Esophagus squamous epithelium (tissue), 5 donors: ENCODE results near the gene MORC1. TPM values are rescaled to one million over a fixed set of nuclear protein-coding genes. Genes with fewer than 3 reads are reported as not detected.

ENCODE experiments used
- DNase-seq: peaks from one replicate; lab custom pipeline; 2025; lab: John Stamatoyannopoulos, UW
- H3K27ac ChIP-seq, 4 donors: fragments of 200-600 bp; sonication (generic); one replicate each; pipeline ENCODE4 v1.5.1; 2016 to 2019; ENCODE audit warnings: mild to moderate bottlenecking in 1 of 4
- H3K27me3 ChIP-seq, 4 donors: fragments of 200-600 bp; sonication (generic); 1 replicate in 3 of 4; 2 replicates in 1 of 4; pipeline versions ENCODE4 v1.5.1 to v1.6.0; 2017 to 2021; ENCODE audit warnings: antibody characterized with exemption in 1 of 4
- H3K36me3 ChIP-seq, 3 donors: fragments of 200-600 bp; sonication (generic); one replicate each; pipeline ENCODE4 v1.5.1; 2016 to 2019
- H3K4me1 ChIP-seq, 3 donors: fragments of 200-600 bp; sonication (generic); one replicate each; pipeline ENCODE4 v1.5.1; 2017 to 2019
- H3K4me3 ChIP-seq, 4 donors: fragments of 200-600 bp; sonication (generic); 1 replicate in 3 of 4; 2 replicates in 1 of 4; pipeline ENCODE4 v1.5.1; 2016 to 2019; ENCODE audit warnings: mild to moderate bottlenecking in 2 of 4, moderate library complexity in 1 of 4
- H3K9me3 ChIP-seq, 3 donors: fragments of 200-600 bp; sonication (generic); one replicate each; pipeline ENCODE4 v1.5.1; 2016 to 2019
- POLR2A ChIP-seq, 4 donors: fragments of 450-650 bp; IDR thresholded peaks; one replicate each; pipeline ENCODE4 v1.6.1; 2017; ENCODE audit warnings: antibody characterized with exemption in 4 of 4, mild to moderate bottlenecking in 4 of 4, moderate library complexity in 3 of 4
- WGBS, 2 donors: methylation state at CpG; one replicate each; pipeline ENCODE4 v1.1.5; 2018; 5-methylcytosine and 5-hydroxymethylcytosine counted together
- intact Hi-C: fragments of 100-400 bp; cut with DNase I; formaldehyde crosslinking; loops from one replicate; pipeline ENCODE4 v1.15.0; 2022
- small RNA-seq, 4 donors: library from RNA; depleted of rRNA; stranded (forward); fragments of <200 nt; gene quantifications; one replicate each; pipeline ENCODE3, GENCODE V24; 2016
- total RNA-seq, 4 donors: library from RNA; depleted of rRNA; stranded (reverse); fragments of >200 nt; gene quantifications; one replicate each; pipeline ENCODE4 v1.1.0, GENCODE V29; 2016
- TF ChIP-seq, protein P1 (sequence below), 6 experiments: fragments of 450-650 bp in 4 of 6; fragments of 200-600 bp in 2 of 6; sonication (generic) in 2 of 6; IDR thresholded peaks; one replicate each; pipeline ENCODE4 v1.5.1; 2016 to 2019; ENCODE audit warnings: antibody characterized with exemption in 6 of 6, mild to moderate bottlenecking in 4 of 6, moderate library complexity in 4 of 6
- donor health status: DM: yes; HTN: yes; CAD: no.

MORC1 gene
- total RNA-seq, 4 donors from 2014 or later, result not detected

DNA sequence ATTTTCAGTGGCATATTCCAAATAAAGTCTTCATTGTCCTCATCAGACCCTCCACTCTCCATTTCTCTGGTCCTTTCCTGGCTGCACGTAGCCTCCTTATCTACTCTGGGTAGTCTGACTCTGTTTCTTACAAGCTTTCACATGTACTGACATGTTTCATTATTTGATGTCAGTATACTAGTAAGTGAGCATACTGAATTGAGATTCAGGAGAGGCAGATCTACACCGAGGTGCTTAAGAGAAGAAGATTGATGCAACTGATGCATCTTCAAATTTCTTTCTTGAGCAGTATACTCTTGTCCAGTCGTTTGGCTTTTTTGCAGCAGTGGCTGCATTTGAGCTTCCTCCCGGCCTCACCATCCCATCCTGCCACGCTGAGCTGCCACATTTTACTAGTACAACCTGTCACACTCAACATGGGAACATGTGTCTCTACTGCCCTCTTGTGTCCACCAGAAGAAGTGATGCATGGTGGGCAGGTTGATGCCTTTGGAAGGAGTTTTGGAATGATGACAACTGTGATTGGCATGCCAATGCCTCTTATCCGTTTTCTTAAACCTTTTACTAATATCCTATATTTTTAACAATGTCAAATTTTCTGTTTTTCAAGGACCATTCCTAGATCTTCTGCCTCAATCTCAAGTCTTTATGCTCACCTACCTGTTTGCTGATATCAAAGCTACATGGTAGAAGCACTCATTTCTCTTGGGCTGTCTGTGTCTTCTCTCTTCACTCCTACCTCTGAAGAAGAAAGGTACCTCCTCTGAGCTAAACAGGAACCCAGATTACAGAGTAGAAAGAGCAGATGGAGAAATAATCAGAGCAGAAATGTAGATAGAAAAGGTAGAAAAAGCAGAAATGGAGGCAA is 202.9 kb downstream of the MORC1 start:
- Histone ChIP-seq H3K4me1 (no peaks in the 10 kb centered on the region), H3K36me3 (no peaks in the 10 kb centered on the region), H3K27me3 (peaks cover 0 to 5% (median 0%) of the 10 kb centered on the region in 4 donors), H3K9me3 (no peaks in the 10 kb centered on the region), H3K4me3 (no peak overlapping the region), H3K27ac (no peak overlapping the region)
- intact Hi-C loops, result loop anchor here (5.0 kb wide), 1 partner anchor 253 kb away; no protein-coding TSS in a partner anchor
- TF ChIP-seq POLR2A (IDR thresholded peaks at IDR 0.05), result no peak
- TF ChIP-seq, protein P1, sequence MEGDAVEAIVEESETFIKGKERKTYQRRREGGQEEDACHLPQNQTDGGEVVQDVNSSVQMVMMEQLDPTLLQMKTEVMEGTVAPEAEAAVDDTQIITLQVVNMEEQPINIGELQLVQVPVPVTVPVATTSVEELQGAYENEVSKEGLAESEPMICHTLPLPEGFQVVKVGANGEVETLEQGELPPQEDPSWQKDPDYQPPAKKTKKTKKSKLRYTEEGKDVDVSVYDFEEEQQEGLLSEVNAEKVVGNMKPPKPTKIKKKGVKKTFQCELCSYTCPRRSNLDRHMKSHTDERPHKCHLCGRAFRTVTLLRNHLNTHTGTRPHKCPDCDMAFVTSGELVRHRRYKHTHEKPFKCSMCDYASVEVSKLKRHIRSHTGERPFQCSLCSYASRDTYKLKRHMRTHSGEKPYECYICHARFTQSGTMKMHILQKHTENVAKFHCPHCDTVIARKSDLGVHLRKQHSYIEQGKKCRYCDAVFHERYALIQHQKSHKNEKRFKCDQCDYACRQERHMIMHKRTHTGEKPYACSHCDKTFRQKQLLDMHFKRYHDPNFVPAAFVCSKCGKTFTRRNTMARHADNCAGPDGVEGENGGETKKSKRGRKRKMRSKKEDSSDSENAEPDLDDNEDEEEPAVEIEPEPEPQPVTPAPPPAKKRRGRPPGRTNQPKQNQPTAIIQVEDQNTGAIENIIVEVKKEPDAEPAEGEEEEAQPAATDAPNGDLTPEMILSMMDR (IDR thresholded peaks at IDR 0.05), result peak; percentile 48 to 78 (median 70)
- no peak for DNase-seq
- 17 to 22% methylated on average over 6 of the region's 6 CpGs for WGBS, 2 donors

DNA sequence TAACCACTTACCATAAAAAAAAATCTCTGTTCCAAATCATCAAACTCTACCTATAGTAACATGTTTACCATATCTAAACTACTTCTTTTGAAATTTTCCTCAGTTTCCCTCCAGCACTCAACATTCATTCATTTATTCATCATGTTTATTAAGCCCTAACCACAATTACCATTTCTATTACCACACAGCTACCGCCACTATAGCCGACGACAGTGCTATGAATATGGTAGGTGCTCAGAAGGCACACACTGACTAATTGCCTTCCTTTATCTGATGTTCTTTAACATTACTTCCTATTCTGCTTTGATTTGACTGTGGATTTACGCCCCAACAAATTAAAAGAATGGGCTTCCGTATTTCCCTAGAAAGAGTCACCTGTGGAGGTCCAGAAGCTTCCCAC is 208.1 kb downstream of the MORC1 start:
- intact Hi-C loops, result no loop called here
- TF ChIP-seq, protein P1 (IDR thresholded peaks at IDR 0.05), result no peak
- TF ChIP-seq POLR2A (IDR thresholded peaks at IDR 0.05), result no peak

More for the DNA sequence above, 208.1 kb downstream of the MORC1 start:
- Histone ChIP-seq H3K4me1 (no peaks in the 10 kb centered on the region), H3K27ac (no peak overlapping the region), H3K36me3 (no peaks in the 10 kb centered on the region), H3K9me3 (no peaks in the 10 kb centered on the region), H3K4me3 (no peak overlapping the region), H3K27me3 (no peaks in the 10 kb centered on the region)
- 89 to 95% methylated on average over 4 to 5 of the region's 5 CpGs for WGBS, 2 donors
- DNase-seq, result no peak

Small RNAs within 50 kb of the gene (small RNA-seq; reads per million reads assigned to genes)
- 0 reads per million in 4 donors for gene RF00012

Other genes starting within 250 kb of the MORC1 start
- not detected for gene GUCA1C, start 164.3 kb downstream of the MORC1 start, total RNA-seq
- gene C3orf85, start 18.6 kb upstream of the MORC1 start, total RNA-seq, result not detected
- gene DPPA2, start 198.4 kb upstream of the MORC1 start, total RNA-seq, result not detected
- not detected for gene DPPA4, start 219.4 kb upstream of the MORC1 start, total RNA-seq